ENCODE measurements around the gene RELA.
"Not testable (repeated sequence)": the region's sequence is repeated elsewhere in the genome, so short reads cannot be mapped to it uniquely, and the experiment has no call there.

Gene RELA

DNA sequence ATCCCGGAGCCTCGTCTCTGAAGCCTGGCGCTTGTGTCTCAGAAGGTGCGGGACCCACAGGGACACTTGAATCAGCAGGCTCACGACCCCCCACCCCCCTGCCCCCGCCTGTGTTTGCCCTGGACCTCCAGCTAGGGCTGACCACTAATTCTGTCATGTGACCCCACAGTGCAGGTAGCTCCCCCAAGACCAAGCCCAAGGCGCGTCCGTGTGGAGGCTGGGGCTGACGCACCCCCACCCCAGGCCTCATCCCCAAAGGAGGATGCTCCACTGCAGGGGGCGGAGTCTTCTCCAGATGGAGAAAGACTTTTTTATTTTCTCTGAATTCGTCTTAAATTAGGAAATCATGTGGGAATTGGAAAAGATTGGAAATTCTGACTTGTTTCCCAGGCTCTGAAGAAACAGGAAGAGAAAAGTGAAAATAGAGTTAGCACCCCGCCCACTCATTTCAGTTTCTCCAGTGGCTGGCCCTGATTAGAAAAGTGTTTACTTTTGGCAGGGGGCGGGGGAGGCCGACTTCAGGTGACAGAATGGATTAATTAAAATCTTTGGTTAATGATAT lies 1.0 kb upstream of the RELA start:
- no peak for DNase-seq

DNA sequence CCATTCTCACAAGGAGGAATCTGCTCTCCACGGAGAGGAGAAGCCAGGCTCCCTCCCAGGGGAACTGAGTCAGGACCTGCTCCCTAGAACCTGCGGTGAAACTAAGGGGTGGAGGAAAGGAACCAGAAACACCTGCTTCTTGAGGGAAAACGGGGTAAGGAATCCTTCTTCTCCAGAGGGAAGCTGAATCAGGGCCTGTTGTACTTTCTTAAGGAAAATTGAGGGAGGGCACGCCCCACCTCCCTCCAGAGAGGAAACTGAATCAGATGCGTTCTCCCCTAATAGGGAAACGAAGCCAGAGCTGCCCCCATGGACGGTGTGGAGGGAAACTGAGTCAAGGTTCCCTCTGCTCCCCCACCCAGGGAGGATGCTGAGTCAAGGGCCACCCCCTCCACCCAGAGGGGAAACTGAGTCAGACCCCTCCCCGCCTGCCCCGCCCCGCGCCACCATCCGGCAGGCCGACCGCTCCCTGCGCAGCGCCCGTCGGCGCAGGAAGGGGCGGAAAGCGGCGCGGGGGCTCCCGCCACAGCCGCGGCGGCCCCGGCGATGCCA lies 393 bp downstream of the RELA start:
- DNase-seq: no peak

GRCh38 chr11:65661599-65662246 lies 993 bp downstream of the RELA start:
- no peak for DNase-seq

DNA sequence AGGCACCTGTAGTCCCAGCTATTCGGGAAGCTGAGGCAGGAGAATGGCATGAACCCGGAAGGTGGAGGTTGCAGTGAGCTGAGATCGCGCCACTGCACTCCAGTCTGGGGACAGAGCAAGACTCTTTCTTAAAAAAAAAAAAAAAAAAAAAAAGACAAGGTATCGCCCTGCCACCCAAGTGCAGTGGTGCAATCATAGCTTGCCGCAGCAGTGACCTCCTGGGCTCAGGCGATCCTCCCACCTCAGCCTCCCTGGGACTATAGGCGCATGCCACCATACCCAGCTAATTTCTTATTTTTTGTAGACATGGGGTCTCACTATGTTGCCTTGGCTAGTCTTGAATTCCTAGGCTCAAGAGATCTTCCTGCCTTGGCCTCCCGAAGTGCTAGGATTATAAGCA lies 1.8 kb downstream of the RELA start:
- not testable (repeated sequence) for DNase-seq

- no peak for DNase-seq
These were observed 2.7 kb downstream of the RELA start for GRCh38 chr11:65660038-65660437.

- DNase-seq: no peak
These were observed 4.3 kb downstream of the RELA start for GRCh38 chr11:65658174-65659021.

- no peak for DNase-seq
These were observed 5.3 kb downstream of the RELA start for GRCh38 chr11:65657426-65657825.

DNA sequence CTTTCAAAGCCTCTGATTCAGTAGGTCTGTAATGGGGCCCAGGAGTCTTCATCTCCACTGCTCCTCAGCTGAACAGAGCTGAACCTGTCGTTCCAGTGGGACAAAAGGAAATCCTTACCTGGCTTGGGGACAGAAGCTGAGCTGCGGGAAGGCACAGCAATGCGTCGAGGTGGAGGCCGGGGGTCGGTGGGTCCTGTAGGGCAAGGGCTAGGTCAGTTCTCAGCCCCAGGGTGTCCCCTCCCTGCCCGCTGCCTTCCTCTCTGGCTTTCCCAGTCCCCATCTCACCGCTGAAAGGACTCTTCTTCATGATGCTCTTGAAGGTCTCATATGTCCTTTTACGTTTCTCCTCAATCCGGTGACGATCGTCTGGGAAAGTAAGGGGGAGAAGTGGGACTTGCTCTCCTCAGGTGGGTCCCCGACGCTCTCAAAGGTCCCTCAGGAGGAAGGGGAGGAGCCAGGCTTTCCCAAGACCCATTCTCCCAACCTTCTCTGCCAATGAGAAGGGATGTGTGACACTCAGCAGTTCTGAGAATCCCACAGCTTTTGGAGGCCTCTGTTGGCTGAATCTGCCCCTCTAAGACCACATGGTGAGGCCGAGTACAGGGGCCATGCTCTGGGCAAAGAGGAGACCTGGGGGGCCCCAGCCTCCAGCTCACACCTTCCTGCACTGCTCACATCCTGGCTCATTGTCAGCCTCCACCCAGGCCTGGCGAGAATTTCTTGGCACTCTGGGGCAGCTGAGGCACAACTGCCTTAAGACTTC lies 7.0 kb downstream of the RELA start:
- no peak for DNase-seq

- no peak for DNase-seq
These were observed 8.1 kb downstream of the RELA start for GRCh38 chr11:65654375-65655349.

- no peak for DNase-seq
These were observed 9.2 kb downstream of the RELA start for GRCh38 chr11:65653229-65654225.

- peak; percentile 90 for DNase-seq
These were observed 10.0 kb downstream of the RELA start for GRCh38 chr11:65652511-65653228.

GRCh38 chr11:65651589-65652510 lies 10.9 kb downstream of the RELA start:
- peak; percentile 22 for DNase-seq

GRCh38 chr11:65651339-65651588 lies 11.5 kb downstream of the RELA start:
- no peak for DNase-seq

- DNase-seq: no peak
These were observed 12.0 kb downstream of the RELA start for GRCh38 chr11:65650547-65651338.

DNA sequence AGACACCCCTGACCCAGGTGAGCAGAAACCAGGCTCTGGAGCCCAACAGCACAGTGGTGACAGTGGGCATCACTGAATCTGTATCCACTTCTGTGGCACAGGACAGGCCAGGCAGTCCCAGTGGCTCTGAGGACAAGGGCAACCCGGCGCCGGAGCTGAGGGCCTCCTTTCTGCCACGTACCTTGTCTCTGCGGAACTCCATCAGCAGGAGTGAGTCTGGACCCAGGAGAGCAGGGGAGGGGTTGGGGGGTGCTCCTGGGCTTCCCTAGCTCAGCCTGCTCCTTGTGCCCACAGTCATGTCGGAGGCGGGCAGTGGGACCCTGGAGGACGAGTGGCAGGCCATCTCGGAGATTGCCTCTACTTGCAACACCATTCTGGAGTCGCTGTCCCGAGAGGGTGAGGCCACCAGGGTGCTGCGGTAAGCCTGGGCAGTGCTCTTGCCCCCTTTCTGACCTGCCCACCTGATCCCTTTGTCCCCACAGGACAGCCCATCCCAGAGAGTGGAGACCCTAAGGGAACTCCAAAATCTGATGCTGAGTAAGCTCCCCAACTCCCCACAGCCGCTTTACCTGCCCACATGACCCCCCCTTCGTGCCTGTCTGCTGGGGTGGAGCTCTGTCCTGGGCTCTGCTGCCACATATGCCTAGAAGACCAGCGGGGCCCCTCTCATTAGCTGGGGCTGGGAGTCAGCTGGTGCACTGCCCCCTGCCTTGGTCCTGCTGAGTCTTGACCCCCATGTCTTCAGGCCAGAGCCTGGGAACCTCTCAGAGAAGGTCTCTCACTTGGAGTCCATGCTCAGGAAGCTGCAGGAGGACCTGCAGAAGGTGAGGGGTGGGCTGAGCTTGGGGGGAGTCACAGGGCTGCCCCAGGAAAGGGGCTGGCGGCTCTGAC lies 12.8 kb downstream of the RELA start:
- no peak for DNase-seq

GRCh38 chr11:65648997-65649493 lies 13.7 kb downstream of the RELA start:
- DNase-seq: no peak
